HL-60 (cell line): ENCODE measurements around the gene NABP2.

Experiments
- DNase-seq, 2 experiments: peaks; one replicate each; pipeline ENCODE4 v3.0.0-alpha.2; 2010 to 2020; ENCODE audit warnings: low read depth in 1 of 2, low spot score in 1 of 2
- H3K27ac ChIP-seq: fragments of 250-450 bp; sonication (Bioruptor Pico); replicated peaks from 2 replicates; pipeline ENCODE4 v1.5.1; 2020; ENCODE audit warnings: mild to moderate bottlenecking, moderate library complexity
- H3K27me3 ChIP-seq: fragments of 250-450 bp; sonication (Bioruptor Pico); 2 replicates; pipeline ENCODE4 v1.5.1; 2021; ENCODE audit warnings: mild to moderate bottlenecking, moderate library complexity; ENCODE audit not compliant: insufficient read depth, poor library complexity, severe bottlenecking
- H3K4me3 ChIP-seq: replicated peaks from 2 replicates; pipeline ENCODE4 v1.5.1; 2011; ENCODE audit warnings: mild to moderate bottlenecking, control low read depth, low read length; ENCODE audit not compliant: insufficient read depth
- GABPA ChIP-seq: IDR thresholded peaks from 2 replicates; pipeline ENCODE4 v1.6.1; 2012; ENCODE audit warnings: low read depth
- POLR2AphosphoS5 ChIP-seq: IDR thresholded peaks from 2 replicates; pipeline ENCODE4 v1.6.1; 2012; ENCODE audit warnings: low read depth
- SPI1 ChIP-seq: IDR thresholded peaks from 2 replicates; pipeline ENCODE4 v1.6.1; 2012; ENCODE audit warnings: low read depth, mild to moderate bottlenecking, borderline replicate concordance
- TF ChIP-seq, protein P1 (sequence below): IDR thresholded peaks from one replicate; pipeline ENCODE4 v1.5.1; 2011; ENCODE audit warnings: low read length, control low read depth, inconsistent platforms; ENCODE audit not compliant: insufficient read depth
- TF ChIP-seq, protein P2 (sequence below): IDR thresholded peaks from 2 replicates; pipeline ENCODE4 v1.6.1; 2012; ENCODE audit warnings: low read depth; ENCODE audit not compliant: insufficient replicate concordance

The NABP2 gene

DNA sequence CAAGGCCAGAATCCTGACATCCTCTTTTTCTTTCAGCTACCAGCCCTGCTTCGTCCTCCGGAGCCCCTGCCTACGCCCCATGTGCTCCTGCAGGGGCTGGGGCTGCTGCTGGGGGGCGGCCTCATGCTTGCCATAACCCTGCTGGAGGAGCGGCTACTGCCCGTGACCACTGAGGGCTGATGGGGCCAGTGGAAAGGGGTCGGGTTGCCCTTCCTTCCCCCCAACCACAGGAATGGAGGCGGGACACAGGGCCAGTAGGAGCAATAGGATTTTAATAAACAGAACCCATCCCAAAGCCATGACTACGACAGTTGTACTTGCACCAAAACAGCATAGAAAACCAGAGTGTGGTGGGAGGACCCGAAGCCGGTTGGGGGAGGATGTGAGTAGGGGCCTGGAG lies 13.4 kb downstream of the NABP2 start:
- H3K4me3 ChIP-seq = no peak overlapping the region
- H3K27me3 ChIP-seq = no peaks in the 10 kb centered on the region
- no peak for DNase-seq
- TF ChIP-seq, protein P1, sequence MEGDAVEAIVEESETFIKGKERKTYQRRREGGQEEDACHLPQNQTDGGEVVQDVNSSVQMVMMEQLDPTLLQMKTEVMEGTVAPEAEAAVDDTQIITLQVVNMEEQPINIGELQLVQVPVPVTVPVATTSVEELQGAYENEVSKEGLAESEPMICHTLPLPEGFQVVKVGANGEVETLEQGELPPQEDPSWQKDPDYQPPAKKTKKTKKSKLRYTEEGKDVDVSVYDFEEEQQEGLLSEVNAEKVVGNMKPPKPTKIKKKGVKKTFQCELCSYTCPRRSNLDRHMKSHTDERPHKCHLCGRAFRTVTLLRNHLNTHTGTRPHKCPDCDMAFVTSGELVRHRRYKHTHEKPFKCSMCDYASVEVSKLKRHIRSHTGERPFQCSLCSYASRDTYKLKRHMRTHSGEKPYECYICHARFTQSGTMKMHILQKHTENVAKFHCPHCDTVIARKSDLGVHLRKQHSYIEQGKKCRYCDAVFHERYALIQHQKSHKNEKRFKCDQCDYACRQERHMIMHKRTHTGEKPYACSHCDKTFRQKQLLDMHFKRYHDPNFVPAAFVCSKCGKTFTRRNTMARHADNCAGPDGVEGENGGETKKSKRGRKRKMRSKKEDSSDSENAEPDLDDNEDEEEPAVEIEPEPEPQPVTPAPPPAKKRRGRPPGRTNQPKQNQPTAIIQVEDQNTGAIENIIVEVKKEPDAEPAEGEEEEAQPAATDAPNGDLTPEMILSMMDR = no peak
- TF ChIP-seq, protein P2, sequence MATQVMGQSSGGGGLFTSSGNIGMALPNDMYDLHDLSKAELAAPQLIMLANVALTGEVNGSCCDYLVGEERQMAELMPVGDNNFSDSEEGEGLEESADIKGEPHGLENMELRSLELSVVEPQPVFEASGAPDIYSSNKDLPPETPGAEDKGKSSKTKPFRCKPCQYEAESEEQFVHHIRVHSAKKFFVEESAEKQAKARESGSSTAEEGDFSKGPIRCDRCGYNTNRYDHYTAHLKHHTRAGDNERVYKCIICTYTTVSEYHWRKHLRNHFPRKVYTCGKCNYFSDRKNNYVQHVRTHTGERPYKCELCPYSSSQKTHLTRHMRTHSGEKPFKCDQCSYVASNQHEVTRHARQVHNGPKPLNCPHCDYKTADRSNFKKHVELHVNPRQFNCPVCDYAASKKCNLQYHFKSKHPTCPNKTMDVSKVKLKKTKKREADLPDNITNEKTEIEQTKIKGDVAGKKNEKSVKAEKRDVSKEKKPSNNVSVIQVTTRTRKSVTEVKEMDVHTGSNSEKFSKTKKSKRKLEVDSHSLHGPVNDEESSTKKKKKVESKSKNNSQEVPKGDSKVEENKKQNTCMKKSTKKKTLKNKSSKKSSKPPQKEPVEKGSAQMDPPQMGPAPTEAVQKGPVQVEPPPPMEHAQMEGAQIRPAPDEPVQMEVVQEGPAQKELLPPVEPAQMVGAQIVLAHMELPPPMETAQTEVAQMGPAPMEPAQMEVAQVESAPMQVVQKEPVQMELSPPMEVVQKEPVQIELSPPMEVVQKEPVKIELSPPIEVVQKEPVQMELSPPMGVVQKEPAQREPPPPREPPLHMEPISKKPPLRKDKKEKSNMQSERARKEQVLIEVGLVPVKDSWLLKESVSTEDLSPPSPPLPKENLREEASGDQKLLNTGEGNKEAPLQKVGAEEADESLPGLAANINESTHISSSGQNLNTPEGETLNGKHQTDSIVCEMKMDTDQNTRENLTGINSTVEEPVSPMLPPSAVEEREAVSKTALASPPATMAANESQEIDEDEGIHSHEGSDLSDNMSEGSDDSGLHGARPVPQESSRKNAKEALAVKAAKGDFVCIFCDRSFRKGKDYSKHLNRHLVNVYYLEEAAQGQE = no peak
- TF ChIP-seq GABPA (no peak), SPI1 (no peak), POLR2AphosphoS5 (no peak)
- H3K27ac ChIP-seq = no peak overlapping the region

DNA sequence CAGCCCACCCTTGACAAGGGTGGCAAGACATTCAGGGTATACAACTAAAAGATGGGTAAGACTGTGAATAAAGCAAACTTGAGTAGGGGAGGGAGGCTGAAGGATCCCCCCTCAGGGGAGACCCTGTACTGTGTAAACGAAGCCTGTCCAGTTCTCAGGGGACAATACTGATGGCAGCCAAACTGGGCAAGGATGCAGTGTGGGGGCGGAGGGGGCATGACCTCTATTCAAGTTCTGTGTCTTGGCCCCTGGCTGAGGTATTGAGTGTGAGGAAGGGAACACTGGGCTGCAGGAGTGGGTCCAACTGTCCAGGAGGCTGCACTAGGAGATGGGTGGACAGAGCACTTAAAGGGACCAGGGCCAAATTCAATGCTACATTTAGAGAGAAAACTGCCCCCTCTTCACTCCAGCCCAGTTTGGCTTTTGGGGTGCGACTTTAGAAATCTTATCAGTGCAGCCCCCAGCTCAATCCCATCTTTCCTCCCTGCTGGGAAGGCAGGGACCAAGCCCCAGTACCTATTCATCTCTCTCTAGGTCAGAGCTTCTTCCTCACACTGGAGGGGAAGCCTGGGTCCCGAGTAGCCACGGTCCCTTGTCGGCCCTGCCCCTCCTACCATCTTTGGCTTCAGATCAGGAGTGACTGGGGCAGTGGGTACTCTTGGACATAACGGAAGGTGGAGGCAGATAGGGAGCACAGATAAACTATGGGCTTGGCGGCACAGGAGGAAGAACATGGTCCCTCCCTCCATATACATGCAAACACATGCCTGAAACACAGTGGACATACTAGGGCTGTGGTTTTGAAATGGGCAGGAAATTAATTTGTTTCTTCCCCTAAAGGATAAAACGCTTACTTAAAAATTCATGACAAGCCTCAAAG lies 17.5 kb downstream of the NABP2 start:
- H3K4me3 ChIP-seq = no peak overlapping the region
- TF ChIP-seq SPI1 = no peak
- no peak for TF ChIP-seq GABPA
- TF ChIP-seq, protein P2 = no peak
- TF ChIP-seq, protein P1 = no peak
- TF ChIP-seq POLR2AphosphoS5 = no peak
- H3K27ac ChIP-seq = no peak overlapping the region
- H3K27me3 ChIP-seq = no peaks in the 10 kb centered on the region
- no peak for DNase-seq

DNA sequence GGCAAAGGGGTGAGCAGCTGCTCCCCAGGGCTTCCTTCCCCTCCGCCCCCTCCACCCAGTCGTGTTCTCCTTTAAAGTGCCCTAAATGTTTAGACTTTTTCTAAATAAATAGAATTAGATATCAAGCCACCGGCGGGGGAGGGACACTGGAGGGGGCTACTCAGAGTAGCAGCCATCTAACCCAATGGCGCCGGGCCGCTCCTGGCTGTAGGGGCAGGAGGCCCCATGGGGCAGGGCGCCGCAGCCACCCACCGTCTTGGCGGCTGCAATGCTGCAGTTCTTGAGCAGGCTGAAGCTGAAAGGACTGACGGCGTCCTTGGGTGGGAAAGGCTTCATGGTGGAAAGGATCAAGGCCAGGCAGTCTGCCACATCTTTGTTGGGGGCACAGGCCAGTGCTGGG lies 18.8 kb downstream of the NABP2 start:
- Histone ChIP-seq H3K27me3 (no peaks in the 10 kb centered on the region), H3K4me3 (no peak overlapping the region), H3K27ac (no peak overlapping the region)
- TF ChIP-seq, protein P1 = no peak
- TF ChIP-seq SPI1 = no peak
- no peak for TF ChIP-seq POLR2AphosphoS5
- TF ChIP-seq GABPA = no peak
- no peak for DNase-seq
